ENCODE results near the gene CYP4F8. TPM values are rescaled to one million over a fixed set of nuclear protein-coding genes. Genes with fewer than 3 reads are reported as not detected.

CYP4F8 gene
- total RNA-seq, 1 donor from 2014 or later: not detected

Other genes starting within 250 kb of the CYP4F8 start
- 24.7 TPM for gene AKAP8, start 235.4 kb upstream of the CYP4F8 start, total RNA-seq
- gene AKAP8L, start 196.2 kb upstream of the CYP4F8 start, total RNA-seq: 64.5 TPM
- 18.7 TPM for gene WIZ, start 165.3 kb upstream of the CYP4F8 start, total RNA-seq
- gene RASAL3, start 150.7 kb upstream of the CYP4F8 start, total RNA-seq: 1.9 TPM
- 65.8 TPM for gene PGLYRP2, start 135.7 kb upstream of the CYP4F8 start, total RNA-seq
- gene CYP4F22, start 106.7 kb upstream of the CYP4F8 start, total RNA-seq: 1.5 TPM
- gene CYP4F3, start 25.7 kb downstream of the CYP4F8 start, total RNA-seq: 401 TPM
- gene CYP4F12, start 57.9 kb downstream of the CYP4F8 start, total RNA-seq: 98.6 TPM
- not detected for gene OR10H2, start 112.8 kb downstream of the CYP4F8 start, total RNA-seq
- gene OR10H3, start 122.8 kb downstream of the CYP4F8 start, total RNA-seq: not detected
- gene OR10H5, start 172.4 kb downstream of the CYP4F8 start, total RNA-seq: not detected
- not detected for gene OR10H1, start 200.4 kb downstream of the CYP4F8 start, total RNA-seq

All from left lobe of liver (tissue), 1 donor.